ENCODE data around the gene USP4.
"Not testable (repeated sequence)": the region's sequence is repeated elsewhere in the genome, so short reads cannot be mapped to it uniquely, and the experiment has no call there.

The USP4 gene

GRCh38 chr3:49238274-49239127 lies 101.4 kb downstream of the USP4 start:
- TF ChIP-seq CTCF (conservative IDR thresholded peaks at IDR 0.05; ENCODE audit: low read depth) = no peak
- DNase-seq (ENCODE audit: low spot score) = peak; percentile 55
- peak overlapping the region; percentile 99 for H3K27ac ChIP-seq
- ChIA-PET POLR2A (ENCODE audit: low non-redundant PET) (no interaction called here), CTCF (interaction anchor here (0.7 to 0.8 kb wide), 2 partner anchors 121 to 970 kb away, joined by 3 read pairs; no protein-coding TSS in a partner anchor)

- CTCF ChIA-PET = no interaction called here
- no peak for DNase-seq (ENCODE audit: low spot score)
- POLR2A ChIA-PET (ENCODE audit: low non-redundant PET) = no interaction called here
- TF ChIP-seq CTCF (conservative IDR thresholded peaks at IDR 0.05; ENCODE audit: low read depth) = no peak
- H3K27ac ChIP-seq = peak overlapping the region; percentile 99
These were observed 102.5 kb downstream of the USP4 start for GRCh38 chr3:49237344-49237743.

GRCh38 chr3:49236226-49236625 lies 103.6 kb downstream of the USP4 start:
- POLR2A ChIA-PET (ENCODE audit: low non-redundant PET) = no interaction called here

GRCh38 chr3:49228817-49229216 lies 111.0 kb downstream of the USP4 start:
- DNase-seq (ENCODE audit: low spot score); H3K27ac ChIP-seq; POLR2A ChIA-PET (ENCODE audit: low non-redundant PET); CTCF ChIA-PET: not testable (repeated sequence)

More at GRCh38 chr3:49236226-49236625, 103.6 kb downstream of the USP4 start:
- CTCF ChIA-PET = no interaction called here
- peak overlapping the region; percentile 21; the same call in 1 of the 2 replicates for H3K27ac ChIP-seq
- no peak for TF ChIP-seq CTCF (conservative IDR thresholded peaks at IDR 0.05; ENCODE audit: low read depth)
- no peak for DNase-seq (ENCODE audit: low spot score)

Measured in RWPE1 (cell line).